Testis (tissue), 3 donors: ENCODE results near the gene RDX. TPM values are rescaled to one million over a fixed set of nuclear protein-coding genes. Genes with fewer than 3 reads are reported as not detected.
A peak's percentile ranks its signal among the peaks of the same experiment; 100 is the strongest.
"Not testable (repeated sequence)": the region's sequence is repeated elsewhere in the genome, so short reads cannot be mapped to it uniquely, and the experiment has no call there.

Experiments used
- DNase-seq: peaks from one replicate; pipeline ENCODE4 v3.0.0-alpha.2; 2019
- H3K27ac ChIP-seq, 2 donors: fragments of 200-600 bp; sonication (generic); one replicate each; pipeline ENCODE4 v1.5.1; 2019
- H3K27me3 ChIP-seq: fragments of 200-600 bp; sonication (generic); one replicate; pipeline ENCODE4 v1.5.1; 2019
- H3K36me3 ChIP-seq: fragments of 200-600 bp; sonication (generic); one replicate; pipeline ENCODE4 v1.5.1; 2017; ENCODE audit warnings: low read depth; ENCODE audit errors: missing control alignments
- H3K4me1 ChIP-seq: fragments of 200-600 bp; sonication (generic); one replicate; pipeline ENCODE4 v1.5.1; 2019
- H3K4me3 ChIP-seq, 2 donors: fragments of 200-600 bp; sonication (generic); one replicate each; pipeline ENCODE4 v1.5.1; 2017 to 2019
- H3K9me3 ChIP-seq: fragments of 200-600 bp; sonication (generic); one replicate; pipeline ENCODE4 v1.5.1; 2017
- CTCF ChIP-seq, 3 experiments: fragments of 450-650 bp in 2 of 3; fragments of 200-600 bp in 1 of 3; sonication (generic) in 1 of 3; IDR thresholded peaks; one replicate each; pipeline ENCODE4 v1.5.1; 2016 to 2019; ENCODE audit warnings: antibody characterized with exemption in 3 of 3, mild to moderate bottlenecking in 2 of 3, moderate library complexity in 1 of 3
- POLR2A ChIP-seq: fragments of 450-650 bp; IDR thresholded peaks from one replicate; pipeline ENCODE4 v1.6.1; 2017; ENCODE audit warnings: antibody characterized with exemption, mild to moderate bottlenecking, moderate library complexity
- WGBS, 2 donors: methylation state at CpG; one replicate each; pipeline ENCODE4 v1.1.5; 2018; 5-methylcytosine and 5-hydroxymethylcytosine counted together
- intact Hi-C: fragments of 100-400 bp; cut with DNase I; formaldehyde crosslinking; loops from one replicate; pipeline ENCODE4 v1.15.1; 2023; ENCODE audit warnings: low total_unique reads
- polyA plus RNA-seq: library from polyadenylated mRNA; stranded (reverse); fragments of 350-450 nt; fragmentation: Illumina TruSeq; extraction: RNeasy Lipid Tissue Mini Kit (QIAGEN cat#74804); gene quantifications from one replicate; pipeline ENCODE4 v1.2.3, GENCODE V29; 2014; ENCODE audit warnings: low read depth, low replicate concordance; ENCODE audit not compliant: insufficient read depth
- total RNA-seq, 2 donors: library from RNA; depleted of rRNA; stranded (reverse); fragments of >200 nt; gene quantifications; one replicate each; pipeline ENCODE4 v1.2.3, GENCODE V29; 2016

Gene RDX
- total and polyA plus RNA-seq, 3 donors from 2014 or later, result 39.8 to 170 (median 144) TPM

- no peaks in the 10 kb centered on the region for H3K36me3 ChIP-seq
- no peak for DNase-seq
- H3K9me3 ChIP-seq, result no peaks in the 10 kb centered on the region
- H3K27ac ChIP-seq, result peak overlapping the region; percentile 39 to 95
- H3K27me3 ChIP-seq, result no peaks in the 10 kb centered on the region
- intact Hi-C loops, result no loop called here
- peaks cover 30% of the 10 kb centered on the region for H3K4me1 ChIP-seq
- TF ChIP-seq POLR2A, result no peak
- no peak for TF ChIP-seq CTCF (IDR thresholded peaks at IDR 0.05)
- 44 to 64% methylated on average over 4 of the region's 4 CpGs for WGBS, 2 donors
- peak overlapping the region in 1 of 2 donors; percentile 84 for H3K4me3 ChIP-seq
Observed at GRCh38 chr11:110293389-110293788, 3.0 kb downstream of the RDX start.

- H3K4me3 ChIP-seq, intact Hi-C loops, H3K9me3 ChIP-seq, H3K36me3 ChIP-seq, H3K27me3 ChIP-seq: not testable (repeated sequence)
- Histone ChIP-seq H3K4me1 (peaks cover 25% of the 10 kb centered on the region), H3K27ac (peak overlapping the region; percentile 4 to 15)
- WGBS, 2 donors, result 73 to 74% methylated on average over 4 of the region's 4 CpGs
- peak; percentile 40 for DNase-seq
Observed at GRCh38 chr11:110292146-110292545, 4.3 kb downstream of the RDX start.

- Histone ChIP-seq H3K27ac (no peak overlapping the region), H3K4me1 (peaks cover 30% of the 10 kb centered on the region), H3K9me3 (no peaks in the 10 kb centered on the region), H3K4me3 (no peak overlapping the region), H3K36me3 (no peaks in the 10 kb centered on the region), H3K27me3 (no peaks in the 10 kb centered on the region)
- intact Hi-C loops, result no loop called here
- TF ChIP-seq CTCF (IDR thresholded peaks at IDR 0.05) (no peak), POLR2A (no peak)
- no peak for DNase-seq
- 80 to 93% methylated on average over 7 of the region's 7 CpGs for WGBS, 2 donors
Observed at GRCh38 chr11:110290591-110291334, 5.7 kb downstream of the RDX start.

GRCh38 chr11:110289472-110289871, 6.9 kb downstream of the RDX start:
- Histone ChIP-seq H3K27me3 (no peaks in the 10 kb centered on the region), H3K4me1 (peaks cover 31% of the 10 kb centered on the region), H3K9me3 (no peaks in the 10 kb centered on the region), H3K36me3 (no peaks in the 10 kb centered on the region), H3K4me3 (no peak overlapping the region), H3K27ac (no peak overlapping the region)
- intact Hi-C loops, result no loop called here
- TF ChIP-seq POLR2A (no peak), CTCF (IDR thresholded peaks at IDR 0.05) (no peak)
- no peak for DNase-seq
- 49 to 65% methylated on average over 10 of the region's 10 CpGs for WGBS, 2 donors

- Histone ChIP-seq H3K27me3 (no peaks in the 10 kb centered on the region), H3K4me3 (no peak overlapping the region), H3K4me1 (peaks cover 23% of the 10 kb centered on the region), H3K27ac (no peak overlapping the region), H3K9me3 (no peaks in the 10 kb centered on the region), H3K36me3 (no peaks in the 10 kb centered on the region)
- DNase-seq, result no peak
- intact Hi-C loops, result no loop called here
- TF ChIP-seq POLR2A, result no peak
- TF ChIP-seq CTCF (IDR thresholded peaks at IDR 0.05), result no peak
- 67 to 85% methylated on average over 1 of the region's 1 CpG for WGBS, 2 donors
Observed at GRCh38 chr11:110287537-110287936, 8.9 kb downstream of the RDX start.
